ENCODE results near the gene PAPOLB.

The PAPOLB gene

GRCh38 chr7:4866528-4867496, 5.0 kb upstream of the PAPOLB start:
- no peak for TF ChIP-seq Cebpa-rat (IDR thresholded peaks at IDR 0.05)
- Histone ChIP-seq H3K27ac (no peak overlapping the region), H3K27me3 (no peaks in the 10 kb centered on the region), H3K9me3 (peaks cover 39% of the 10 kb centered on the region), H3K4me1 (peaks cover 31% of the 10 kb centered on the region), H3K9ac (no peak overlapping the region), H3K4me2 (no peak overlapping the region), H3K36me3 (peaks cover 39% of the 10 kb centered on the region), H3K4me3 (no peak overlapping the region), H4K20me1 (peaks cover 6% of the 10 kb centered on the region)

GRCh38 chr7:4862156-4862555, 326 bp upstream of the PAPOLB start:
- peaks cover 36% of the 10 kb centered on the region for H3K36me3 ChIP-seq
- no peak for TF ChIP-seq Cebpa-rat (IDR thresholded peaks at IDR 0.05)
- H3K27ac ChIP-seq: no peak overlapping the region
- peaks cover 34% of the 10 kb centered on the region for H3K9me3 ChIP-seq
- H3K9ac ChIP-seq: no peak overlapping the region
- no peaks in the 10 kb centered on the region for H4K20me1 ChIP-seq
- no peak overlapping the region for H3K4me3 ChIP-seq
- no peaks in the 10 kb centered on the region for H3K27me3 ChIP-seq
- no peak overlapping the region for H3K4me2 ChIP-seq
- H3K4me1 ChIP-seq: no peaks in the 10 kb centered on the region

GRCh38 chr7:4861227-4861626, 603 bp downstream of the PAPOLB start:
- H3K9me3 ChIP-seq: peaks cover 27% of the 10 kb centered on the region
- no peak overlapping the region for H3K9ac ChIP-seq
- H3K36me3 ChIP-seq: peaks cover 29% of the 10 kb centered on the region
- no peak overlapping the region for H3K4me3 ChIP-seq
- H3K27ac ChIP-seq: no peak overlapping the region
- H3K4me1 ChIP-seq: no peaks in the 10 kb centered on the region
- H3K4me2 ChIP-seq: no peak overlapping the region
- no peaks in the 10 kb centered on the region for H4K20me1 ChIP-seq
- no peaks in the 10 kb centered on the region for H3K27me3 ChIP-seq
- no peak for TF ChIP-seq Cebpa-rat (IDR thresholded peaks at IDR 0.05)

- Histone ChIP-seq H3K4me3 (no peak overlapping the region), H3K36me3 (peaks cover 11% of the 10 kb centered on the region), H4K20me1 (no peaks in the 10 kb centered on the region), H3K9me3 (peaks cover 18% of the 10 kb centered on the region), H3K4me1 (peaks cover 3% of the 10 kb centered on the region), H3K27ac (no peak overlapping the region), H3K9ac (no peak overlapping the region), H3K4me2 (no peak overlapping the region), H3K27me3 (no peaks in the 10 kb centered on the region)
- TF ChIP-seq Cebpa-rat (IDR thresholded peaks at IDR 0.05): no peak
These were observed 4.6 kb downstream of the PAPOLB start for GRCh38 chr7:4857189-4857588.

GRCh38 chr7:4856336-4857057, 5.3 kb downstream of the PAPOLB start:
- H3K4me2 ChIP-seq: no peak overlapping the region
- peaks cover 11% of the 10 kb centered on the region for H3K36me3 ChIP-seq
- no peak overlapping the region for H3K4me3 ChIP-seq
- no peak overlapping the region for H3K27ac ChIP-seq
- no peak overlapping the region for H3K9ac ChIP-seq
- H3K4me1 ChIP-seq: peaks cover 8% of the 10 kb centered on the region
- peaks cover 18% of the 10 kb centered on the region for H3K9me3 ChIP-seq
- no peaks in the 10 kb centered on the region for H4K20me1 ChIP-seq
- no peak for TF ChIP-seq Cebpa-rat (IDR thresholded peaks at IDR 0.05)
- no peaks in the 10 kb centered on the region for H3K27me3 ChIP-seq

GRCh38 chr7:4854916-4855315, 6.9 kb downstream of the PAPOLB start:
- H4K20me1 ChIP-seq: no peaks in the 10 kb centered on the region
- H3K36me3 ChIP-seq: peaks cover 16% of the 10 kb centered on the region
- no peak overlapping the region for H3K27ac ChIP-seq
- no peak overlapping the region for H3K4me2 ChIP-seq
- TF ChIP-seq Cebpa-rat (IDR thresholded peaks at IDR 0.05): no peak
- peaks cover 8% of the 10 kb centered on the region for H3K4me1 ChIP-seq
- H3K9ac ChIP-seq: no peak overlapping the region
- no peaks in the 10 kb centered on the region for H3K27me3 ChIP-seq
- peaks cover 24% of the 10 kb centered on the region for H3K9me3 ChIP-seq
- H3K4me3 ChIP-seq: no peak overlapping the region

- peaks cover 10% of the 10 kb centered on the region for H3K4me1 ChIP-seq
- H3K9ac ChIP-seq: no peak overlapping the region
- H3K27me3 ChIP-seq: no peaks in the 10 kb centered on the region
- H3K9me3 ChIP-seq: peaks cover 24% of the 10 kb centered on the region
- H3K4me2 ChIP-seq: peak overlapping the region; percentile 36; the same call in 1 of the 2 replicates
- H3K4me3 ChIP-seq: no peak overlapping the region
- no peaks in the 10 kb centered on the region for H4K20me1 ChIP-seq
- no peak for TF ChIP-seq Cebpa-rat (IDR thresholded peaks at IDR 0.05)
- peaks cover 16% of the 10 kb centered on the region for H3K36me3 ChIP-seq
- H3K27ac ChIP-seq: no peak overlapping the region; the same call in 1 of the 2 replicates
These were observed 10.1 kb downstream of the PAPOLB start for GRCh38 chr7:4851459-4852422.

GRCh38 chr7:4850262-4850795, 11.5 kb downstream of the PAPOLB start:
- no peak for TF ChIP-seq Cebpa-rat (IDR thresholded peaks at IDR 0.05)
- Histone ChIP-seq H3K4me1 (peaks cover 24% of the 10 kb centered on the region), H3K9ac (no peak overlapping the region), H3K4me2 (no peak overlapping the region), H3K36me3 (peaks cover 16% of the 10 kb centered on the region), H3K27ac (no peak overlapping the region), H4K20me1 (no peaks in the 10 kb centered on the region), H3K9me3 (peaks cover 24% of the 10 kb centered on the region), H3K4me3 (no peak overlapping the region), H3K27me3 (no peaks in the 10 kb centered on the region)

GRCh38 chr7:4849390-4849789, 12.4 kb downstream of the PAPOLB start:
- H3K4me2 ChIP-seq: no peak overlapping the region
- no peak overlapping the region for H3K4me3 ChIP-seq
- peaks cover 33% of the 10 kb centered on the region for H3K4me1 ChIP-seq
- peaks cover 16% of the 10 kb centered on the region for H3K36me3 ChIP-seq
- no peak for TF ChIP-seq Cebpa-rat (IDR thresholded peaks at IDR 0.05)
- no peak overlapping the region for H3K9ac ChIP-seq
- H3K27ac ChIP-seq: no peak overlapping the region
- H3K27me3 ChIP-seq: no peaks in the 10 kb centered on the region
- no peaks in the 10 kb centered on the region for H4K20me1 ChIP-seq
- H3K9me3 ChIP-seq: peaks cover 24% of the 10 kb centered on the region

Measured in BLaER1 (cell line).